Measurements from ENCODE around the gene SEPTIN11.

DNA sequence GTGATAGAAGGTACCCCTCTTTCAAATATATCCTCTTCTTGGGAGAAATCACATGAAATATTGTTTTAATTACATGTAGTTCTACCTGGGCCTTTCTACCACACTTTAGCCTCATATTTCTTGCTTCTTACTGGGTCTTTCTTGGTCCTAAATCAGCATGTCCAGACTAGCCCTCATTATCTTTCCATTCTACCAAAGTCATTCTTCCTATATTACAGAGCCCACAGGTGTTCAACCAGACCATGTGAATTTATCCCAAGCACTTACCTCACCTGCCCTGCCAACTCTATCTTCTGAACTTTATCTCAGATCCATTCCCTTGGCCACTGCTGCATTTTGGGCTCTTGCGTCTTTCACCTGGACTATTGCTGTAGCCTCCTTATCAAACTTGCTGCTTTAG is 39.8 kb upstream of the SEPTIN11 start:
- TF ChIP-seq MXI1 (IDR thresholded peaks at IDR 0.05; ENCODE audit: borderline replicate concordance, low read depth, low read length), result no peak
- TF ChIP-seq, protein P1, sequence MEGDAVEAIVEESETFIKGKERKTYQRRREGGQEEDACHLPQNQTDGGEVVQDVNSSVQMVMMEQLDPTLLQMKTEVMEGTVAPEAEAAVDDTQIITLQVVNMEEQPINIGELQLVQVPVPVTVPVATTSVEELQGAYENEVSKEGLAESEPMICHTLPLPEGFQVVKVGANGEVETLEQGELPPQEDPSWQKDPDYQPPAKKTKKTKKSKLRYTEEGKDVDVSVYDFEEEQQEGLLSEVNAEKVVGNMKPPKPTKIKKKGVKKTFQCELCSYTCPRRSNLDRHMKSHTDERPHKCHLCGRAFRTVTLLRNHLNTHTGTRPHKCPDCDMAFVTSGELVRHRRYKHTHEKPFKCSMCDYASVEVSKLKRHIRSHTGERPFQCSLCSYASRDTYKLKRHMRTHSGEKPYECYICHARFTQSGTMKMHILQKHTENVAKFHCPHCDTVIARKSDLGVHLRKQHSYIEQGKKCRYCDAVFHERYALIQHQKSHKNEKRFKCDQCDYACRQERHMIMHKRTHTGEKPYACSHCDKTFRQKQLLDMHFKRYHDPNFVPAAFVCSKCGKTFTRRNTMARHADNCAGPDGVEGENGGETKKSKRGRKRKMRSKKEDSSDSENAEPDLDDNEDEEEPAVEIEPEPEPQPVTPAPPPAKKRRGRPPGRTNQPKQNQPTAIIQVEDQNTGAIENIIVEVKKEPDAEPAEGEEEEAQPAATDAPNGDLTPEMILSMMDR (conservative IDR thresholded peaks at IDR 0.05; ENCODE audit: low read depth, low read length), result no peak
- TF ChIP-seq BHLHE40 (IDR thresholded peaks at IDR 0.05; ENCODE audit: low read depth, low read length), result no peak
- TF ChIP-seq, protein P2, sequence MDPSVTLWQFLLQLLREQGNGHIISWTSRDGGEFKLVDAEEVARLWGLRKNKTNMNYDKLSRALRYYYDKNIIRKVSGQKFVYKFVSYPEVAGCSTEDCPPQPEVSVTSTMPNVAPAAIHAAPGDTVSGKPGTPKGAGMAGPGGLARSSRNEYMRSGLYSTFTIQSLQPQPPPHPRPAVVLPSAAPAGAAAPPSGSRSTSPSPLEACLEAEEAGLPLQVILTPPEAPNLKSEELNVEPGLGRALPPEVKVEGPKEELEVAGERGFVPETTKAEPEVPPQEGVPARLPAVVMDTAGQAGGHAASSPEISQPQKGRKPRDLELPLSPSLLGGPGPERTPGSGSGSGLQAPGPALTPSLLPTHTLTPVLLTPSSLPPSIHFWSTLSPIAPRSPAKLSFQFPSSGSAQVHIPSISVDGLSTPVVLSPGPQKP (IDR thresholded peaks at IDR 0.05; ENCODE audit: borderline replicate concordance, low read depth, low read length), result no peak
- TF ChIP-seq RAD21 (IDR thresholded peaks at IDR 0.05; ENCODE audit: low read length), result no peak
- no peak for TF ChIP-seq POLR2A (IDR thresholded peaks at IDR 0.05; ENCODE audit: low read depth, low read length)
- TF ChIP-seq CEBPB (IDR thresholded peaks at IDR 0.05; ENCODE audit: low read depth, low read length), result no peak
- no peak for TF ChIP-seq MAZ (IDR thresholded peaks at IDR 0.05; ENCODE audit: borderline replicate concordance, low read depth, low read length)
- TF ChIP-seq RCOR1 (IDR thresholded peaks at IDR 0.05; ENCODE audit: insufficient replicate concordance, low read length), result no peak
- no peak for TF ChIP-seq MAFK (IDR thresholded peaks at IDR 0.05; ENCODE audit: low read depth, low read length)
- TF ChIP-seq CHD1 (IDR thresholded peaks at IDR 0.05; ENCODE audit: low read depth, low read length), result no peak
- TF ChIP-seq SMC3 (IDR thresholded peaks at IDR 0.05; ENCODE audit: low read depth, low read length), result no peak
- TF ChIP-seq, protein P3, sequence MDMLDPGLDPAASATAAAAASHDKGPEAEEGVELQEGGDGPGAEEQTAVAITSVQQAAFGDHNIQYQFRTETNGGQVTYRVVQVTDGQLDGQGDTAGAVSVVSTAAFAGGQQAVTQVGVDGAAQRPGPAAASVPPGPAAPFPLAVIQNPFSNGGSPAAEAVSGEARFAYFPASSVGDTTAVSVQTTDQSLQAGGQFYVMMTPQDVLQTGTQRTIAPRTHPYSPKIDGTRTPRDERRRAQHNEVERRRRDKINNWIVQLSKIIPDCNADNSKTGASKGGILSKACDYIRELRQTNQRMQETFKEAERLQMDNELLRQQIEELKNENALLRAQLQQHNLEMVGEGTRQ (IDR thresholded peaks at IDR 0.05; ENCODE audit: low read depth, low read length), result no peak
- no peak for TF ChIP-seq RFX5 (IDR thresholded peaks at IDR 0.05; ENCODE audit: low read depth, low read length)

Data from IMR-90 (cell line).